Colonic mucosa (tissue), 4 donors: ENCODE measurements around the gene PIM3. TPM values are rescaled to one million over a fixed set of nuclear protein-coding genes. Genes with fewer than 3 reads are reported as not detected.

Experiments
- DNase-seq: peaks from one replicate; pipeline ENCODE4 v3.0.0-alpha.2; 2020
- H3K27ac ChIP-seq: fragments of 200-600 bp; one replicate; pipeline ENCODE4 v1.8.0; 2021
- H3K27me3 ChIP-seq: fragments of 200-600 bp; one replicate; pipeline ENCODE4 v1.8.0; 2021
- H3K36me3 ChIP-seq: fragments of 200-600 bp; one replicate; pipeline ENCODE4 v1.8.0; 2021
- H3K4me1 ChIP-seq: fragments of 200-600 bp; one replicate; pipeline ENCODE4 v1.8.0; 2021; ENCODE audit warnings: mild to moderate bottlenecking
- H3K4me3 ChIP-seq: fragments of 200-600 bp; one replicate; pipeline ENCODE4 v1.8.0; 2021
- H3K9ac ChIP-seq, 2 donors: one replicate each; pipeline ENCODE4 v1.7.0; 2013; ENCODE audit warnings: control low read depth in 2 of 2, low read depth in 2 of 2, low read length in 2 of 2
- H3K9me3 ChIP-seq: fragments of 200-600 bp; one replicate; pipeline ENCODE4 v1.8.0; 2021
- CTCF ChIP-seq: fragments of 200-600 bp; IDR thresholded peaks from one replicate; pipeline ENCODE4 v1.8.0; 2022; ENCODE audit warnings: antibody characterized with exemption, mild to moderate bottlenecking
- intact Hi-C: fragments of 100-400 bp; cut with DNase I; formaldehyde crosslinking; loops from one replicate; pipeline ENCODE4 v1.14.1; 2022
- total RNA-seq, 2 donors: library from RNA; stranded (reverse); fragmentation: NEBNext Ultra II Directional in 1 of 2; extraction: Animal tissue kit (Norgen Biotek cat#: 25700) in 1 of 2; gene quantifications; one replicate each; pipeline ENCODE4 v1.2.1, GENCODE V29; 2021
- donor health status: healthy.
- donor health status: DM: no; HTN: no; CAD: no.
- donor health status: DM: no; HTN: no; CAD: no.

Gene PIM3
- total RNA-seq, 2 donors from 2014 or later, result 65.6 to 74.4 TPM

DNA sequence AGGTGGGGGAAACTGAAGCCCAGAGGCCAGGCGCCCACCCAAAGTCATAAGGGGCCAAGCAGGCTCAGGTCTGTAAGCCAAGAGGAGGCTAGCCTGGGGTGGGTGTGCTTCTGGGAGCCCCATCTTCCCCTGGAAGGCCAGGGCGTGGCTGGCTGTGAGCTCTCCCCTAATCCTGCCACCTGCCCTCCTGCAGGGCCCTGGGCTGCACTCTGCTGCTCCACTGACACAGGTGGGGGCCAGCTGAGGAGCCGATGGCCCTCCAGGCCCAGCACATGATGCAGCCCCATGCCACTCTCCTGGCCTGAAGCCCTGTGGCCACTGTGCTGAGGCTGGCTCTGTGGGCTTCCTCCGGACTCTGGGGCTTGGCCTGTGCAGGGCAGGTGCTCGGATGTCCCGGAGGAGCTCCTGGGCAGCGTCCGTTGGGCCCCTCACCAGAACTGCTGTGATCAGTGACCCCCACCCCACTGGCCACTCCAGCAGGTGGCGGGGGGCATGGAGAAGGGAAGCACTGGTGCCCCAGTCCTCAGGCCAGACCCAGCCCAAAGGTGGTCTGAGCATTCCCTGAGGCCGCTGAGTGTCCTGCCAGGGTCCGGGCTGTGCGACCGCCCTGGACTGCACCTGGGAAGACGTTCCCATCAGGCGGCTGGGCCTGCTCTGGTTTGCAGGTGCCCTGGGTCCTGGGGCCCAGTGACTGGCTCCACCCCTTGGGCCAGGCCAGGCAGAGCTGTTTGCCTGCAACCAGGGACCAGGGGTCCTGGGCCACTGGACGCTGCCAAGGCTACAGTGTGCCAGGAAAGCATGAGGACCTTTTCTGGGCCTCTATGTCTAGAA, 8.5 kb downstream of the PIM3 start:
- Histone ChIP-seq H3K9me3 (no peaks in the 10 kb centered on the region), H3K27ac (no peak overlapping the region), H3K9ac (peak overlapping the region in 1 of 2 donors; percentile 12), H3K4me1 (peaks cover 22% of the 10 kb centered on the region), H3K36me3 (peaks cover under 1% of the 10 kb centered on the region), H3K4me3 (no peak overlapping the region), H3K27me3 (no peaks in the 10 kb centered on the region)
- no peak for TF ChIP-seq CTCF
- no peak for DNase-seq
- intact Hi-C loops, result no loop called here

DNA sequence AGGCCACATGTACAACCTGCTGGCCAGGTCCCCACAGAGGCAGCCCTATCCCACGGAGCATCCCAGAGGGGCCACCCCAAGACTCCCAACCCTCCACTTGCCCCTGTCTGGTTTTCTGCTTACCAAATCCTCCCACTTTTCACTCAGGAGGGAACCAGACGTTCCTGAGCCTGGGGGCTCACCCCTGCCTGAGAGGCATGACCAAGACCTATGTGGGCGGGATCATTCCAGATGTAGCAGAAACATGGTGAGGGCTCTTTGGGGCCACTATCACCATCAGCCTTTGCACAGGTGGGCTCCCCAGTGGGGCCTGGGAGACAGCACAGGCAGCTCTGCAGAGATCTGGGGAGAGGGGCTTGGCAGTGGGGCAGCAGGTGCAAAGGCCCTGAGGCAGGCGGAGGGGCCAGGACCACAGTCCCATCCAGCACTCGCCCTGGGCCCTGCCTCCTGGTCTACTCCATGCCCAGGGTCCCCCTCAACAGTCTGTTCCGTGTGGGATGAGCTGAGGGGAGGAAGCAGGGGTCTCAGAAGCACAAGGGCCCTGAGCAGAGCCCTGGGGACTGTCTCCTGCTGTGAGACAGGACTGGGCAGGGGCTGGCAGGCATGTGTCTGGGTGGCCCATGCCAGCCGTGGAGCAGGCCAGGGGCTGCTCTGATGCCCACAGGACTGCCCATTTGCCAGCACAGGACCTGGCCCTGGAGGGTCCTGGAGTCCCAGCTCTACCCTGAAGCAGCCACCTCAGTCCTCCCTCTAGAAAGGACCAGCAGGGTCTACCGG, 9.4 kb downstream of the PIM3 start:
- Histone ChIP-seq H3K27me3 (no peaks in the 10 kb centered on the region), H3K9ac (peak overlapping the region in 1 of 2 donors; percentile 76), H3K36me3 (no peaks in the 10 kb centered on the region), H3K9me3 (no peaks in the 10 kb centered on the region), H3K27ac (peak overlapping the region; percentile 82), H3K4me3 (no peak overlapping the region), H3K4me1 (peaks cover 21% of the 10 kb centered on the region)
- peak; percentile 31 for DNase-seq
- no peak for TF ChIP-seq CTCF
- intact Hi-C loops, result no loop called here

DNA sequence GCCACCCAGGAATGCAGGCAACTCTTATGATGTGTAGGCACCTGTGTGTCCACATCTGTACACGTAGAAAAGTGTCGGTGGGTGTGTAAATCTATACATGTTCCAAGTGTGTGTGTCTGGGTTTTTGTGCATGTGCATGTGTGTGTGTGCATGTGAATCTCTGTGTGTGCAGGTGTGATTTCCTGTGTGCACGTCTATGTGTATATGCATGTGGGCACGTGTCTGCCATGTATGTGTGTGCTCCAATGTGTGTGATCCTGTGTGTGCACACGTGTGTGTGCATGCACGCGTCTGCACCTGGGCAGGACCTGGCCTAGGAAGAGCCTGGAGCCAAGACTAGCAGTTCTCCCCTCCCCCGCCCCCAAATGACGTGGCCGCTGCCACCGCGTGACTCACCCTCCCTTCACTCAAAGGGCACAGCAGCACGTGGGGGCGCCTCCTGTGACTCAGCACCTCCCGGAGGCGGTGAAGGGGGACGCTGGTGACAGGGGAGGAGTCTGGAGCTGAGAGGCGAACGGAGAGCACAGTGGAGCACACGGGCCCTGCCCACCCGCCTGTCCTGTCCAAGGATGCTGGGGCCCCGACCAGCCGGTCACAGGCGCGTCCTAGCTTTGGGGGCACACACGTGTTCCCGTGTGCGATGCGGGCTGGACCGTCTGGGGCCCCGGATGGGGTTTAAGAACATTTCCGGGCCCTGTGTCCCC, 10.1 kb downstream of the PIM3 start:
- H3K27ac ChIP-seq, result peak overlapping the region; percentile 82
- H3K9me3 ChIP-seq, result no peaks in the 10 kb centered on the region
- peaks cover 21% of the 10 kb centered on the region for H3K4me1 ChIP-seq
- H3K4me3 ChIP-seq, result peak overlapping the region; percentile 46
- TF ChIP-seq CTCF, result no peak
- peak overlapping the region; percentile 67 to 76 for H3K9ac ChIP-seq
- intact Hi-C loops, result no loop called here
- no peaks in the 10 kb centered on the region for H3K27me3 ChIP-seq
- no peaks in the 10 kb centered on the region for H3K36me3 ChIP-seq
- DNase-seq, result peak; percentile 95

GRCh38 chr22:49971232-49972162, 10.9 kb downstream of the PIM3 start:
- intact Hi-C loops, result no loop called here
- Histone ChIP-seq H3K4me1 (peaks cover 16% of the 10 kb centered on the region), H3K36me3 (no peaks in the 10 kb centered on the region), H3K27ac (peak overlapping the region; percentile 82), H3K4me3 (peak overlapping the region; percentile 46), H3K9ac (peak overlapping the region; percentile 67 to 76), H3K27me3 (no peaks in the 10 kb centered on the region), H3K9me3 (no peaks in the 10 kb centered on the region)
- peak; percentile 87 for DNase-seq
- no peak for TF ChIP-seq CTCF
